SU-DHL-6 (cell line): ENCODE measurements around the gene NOB1.

Experiments used
- H2AFZ ChIP-seq: fragments of 200-600 bp; sonication (generic); 2 replicates; pipeline ENCODE4 v1.6.1; 2014; ENCODE audit warnings: low read depth, mild to moderate bottlenecking, moderate library complexity, mixed read lengths, antibody characterized with exemption, low read length; ENCODE audit not compliant: severe bottlenecking
- H3F3A ChIP-seq: fragments of 200-600 bp; shearing (Covaris generic); 2 replicates; pipeline ENCODE4 v1.6.0; 2016; ENCODE audit warnings: antibody characterized with exemption, mild to moderate bottlenecking; ENCODE audit not compliant: insufficient read depth
- H3K27ac ChIP-seq: fragments of 200-600 bp; sonication (generic); 2 replicates; pipeline ENCODE4 v1.5.1; 2016; ENCODE audit warnings: low read depth, mild to moderate bottlenecking, low read length, moderate library complexity, mixed read lengths
- H3K27me3 ChIP-seq: fragments of 200-600 bp; sonication (generic), shearing (Covaris generic); 2 replicates; pipeline ENCODE4 v1.6.0; 2014; ENCODE audit warnings: mild to moderate bottlenecking, low read length
- H3K36me3 ChIP-seq: fragments of 200-600 bp; sonication (generic); 2 replicates; pipeline ENCODE4 v1.6.1; 2014; ENCODE audit warnings: mild to moderate bottlenecking, low read length, mixed read lengths
- H3K4me2 ChIP-seq: fragments of 300-600, 200-600 bp; shearing (Covaris generic), sonication (generic); 2 replicates; pipeline ENCODE4 v1.6.0; 2014; ENCODE audit warnings: low read length, low read depth, mild to moderate bottlenecking; ENCODE audit not compliant: poor library complexity, severe bottlenecking
- H3K4me3 ChIP-seq: fragments of 200-600 bp; sonication (generic); 2 replicates; pipeline ENCODE4 v1.5.1; 2014; ENCODE audit warnings: antibody characterized with exemption, low read length, mild to moderate bottlenecking, mixed read lengths; ENCODE audit not compliant: insufficient read depth, poor library complexity, severe bottlenecking
- H3K79me2 ChIP-seq: fragments of 200-600 bp; sonication (generic); 2 replicates; pipeline ENCODE4 v1.6.1; 2014; ENCODE audit warnings: mild to moderate bottlenecking, low read length, moderate library complexity; ENCODE audit not compliant: insufficient read depth
- H3K9ac ChIP-seq: fragments of 200-600 bp; sonication (generic); 2 replicates; pipeline ENCODE4 v1.7.0; 2014; ENCODE audit warnings: mild to moderate bottlenecking, low read length
- H3K9me2 ChIP-seq: fragments of 200-600 bp; sonication (generic); replicated peaks from 2 replicates; pipeline ENCODE4 v1.6.1; 2014; ENCODE audit warnings: low read length; ENCODE audit not compliant: insufficient read depth
- H3K9me3 ChIP-seq: fragments of 200-600 bp; sonication (generic); 2 replicates; pipeline ENCODE4 v1.6.1; 2014; ENCODE audit warnings: low read length, mixed read lengths; ENCODE audit not compliant: insufficient read depth
- H4K20me1 ChIP-seq: fragments of 200-600 bp; sonication (generic); 2 replicates; pipeline ENCODE4 v1.6.1; 2014; ENCODE audit warnings: low read depth, mild to moderate bottlenecking, antibody characterized with exemption, low read length, moderate library complexity, mixed read lengths
- CTCF ChIP-seq: fragments of 200-600 bp; sonication (generic); IDR thresholded peaks from one replicate; pipeline ENCODE4 v1.5.1; 2017; ENCODE audit warnings: antibody characterized with exemption, mild to moderate bottlenecking, low read length, moderate library complexity; ENCODE audit not compliant: insufficient read depth, poor library complexity, severe bottlenecking
- EZH2phosphoT487 ChIP-seq: fragments of 200-600 bp; sonication (generic), shearing (Covaris generic); conservative IDR thresholded peaks from 2 replicates; pipeline ENCODE4 v1.6.1; 2018; ENCODE audit warnings: mild to moderate bottlenecking, antibody characterized with exemption, low read length, moderate library complexity, mixed read lengths

Gene NOB1

GRCh38 chr16:69747115-69747514 lies 7.6 kb downstream of the NOB1 start:
- Histone ChIP-seq H3K9ac (no peak overlapping the region), H2AFZ (no peak overlapping the region), H3F3A (no peaks in the 10 kb centered on the region), H3K36me3 (peaks cover 28% of the 10 kb centered on the region), H3K79me2 (peaks cover 18% of the 10 kb centered on the region), H3K9me3 (no peaks in the 10 kb centered on the region), H3K27ac (no peak overlapping the region), H4K20me1 (no peaks in the 10 kb centered on the region), H3K4me2 (no peak overlapping the region), H3K4me3 (no peak overlapping the region), H3K9me2 (no peaks in the 10 kb centered on the region), H3K27me3 (no peaks in the 10 kb centered on the region)
- TF ChIP-seq CTCF (no peak), EZH2phosphoT487 (no peak)

- Histone ChIP-seq H4K20me1 (no peaks in the 10 kb centered on the region), H3F3A (no peaks in the 10 kb centered on the region), H3K9ac (no peak overlapping the region), H3K4me3 (no peak overlapping the region), H2AFZ (no peak overlapping the region), H3K79me2 (peaks cover 12% of the 10 kb centered on the region), H3K36me3 (peaks cover 31% of the 10 kb centered on the region), H3K9me2 (no peaks in the 10 kb centered on the region), H3K27ac (no peak overlapping the region), H3K9me3 (no peaks in the 10 kb centered on the region), H3K4me2 (no peak overlapping the region), H3K27me3 (no peaks in the 10 kb centered on the region)
- TF ChIP-seq EZH2phosphoT487, result no peak
Observed at GRCh38 chr16:69745959-69746358, 8.8 kb downstream of the NOB1 start.

GRCh38 chr16:69745232-69745612 lies 9.5 kb downstream of the NOB1 start:
- no peak overlapping the region for H3K4me2 ChIP-seq
- no peak overlapping the region for H3K4me3 ChIP-seq
- H3K9me2 ChIP-seq, result no peaks in the 10 kb centered on the region
- no peaks in the 10 kb centered on the region for H3K9me3 ChIP-seq
- H3K27ac ChIP-seq, result no peak overlapping the region
- H2AFZ ChIP-seq, result no peak overlapping the region
- no peak for TF ChIP-seq EZH2phosphoT487
- H3K9ac ChIP-seq, result no peak overlapping the region
- peaks cover 5% of the 10 kb centered on the region; the same call in 1 of the 2 replicates for H3K79me2 ChIP-seq
- no peaks in the 10 kb centered on the region for H3K27me3 ChIP-seq
- H3K36me3 ChIP-seq, result peaks cover 24% of the 10 kb centered on the region
- H3F3A ChIP-seq, result no peaks in the 10 kb centered on the region
- no peaks in the 10 kb centered on the region for H4K20me1 ChIP-seq

- Histone ChIP-seq H3K79me2 (peaks cover 3% of the 10 kb centered on the region; the same call in 1 of the 2 replicates), H3K9ac (no peak overlapping the region), H3K27me3 (no peaks in the 10 kb centered on the region), H3K4me3 (no peak overlapping the region), H3K27ac (no peak overlapping the region), H3K36me3 (peaks cover 23% of the 10 kb centered on the region), H3K9me3 (no peaks in the 10 kb centered on the region), H4K20me1 (no peaks in the 10 kb centered on the region), H3K4me2 (no peak overlapping the region), H3K9me2 (no peaks in the 10 kb centered on the region), H2AFZ (no peak overlapping the region), H3F3A (no peaks in the 10 kb centered on the region)
- TF ChIP-seq EZH2phosphoT487, result no peak
- TF ChIP-seq CTCF, result no peak
Observed at GRCh38 chr16:69744363-69745231, 10.1 kb downstream of the NOB1 start.
